ENCODE data around the gene PHLDB3.
A peak's percentile ranks its signal among the peaks of the same experiment; 100 is the strongest.

Gene PHLDB3

GRCh38 chr19:43471091-43471490 is 33.5 kb downstream of the PHLDB3 start:
- H3K36me3 ChIP-seq (ENCODE audit: control insufficient read depth in 1 of 2, insufficient read depth in 2 of 2, low read depth in 1 of 2, low read length in 2 of 2), result no peaks in the 10 kb centered on the region
- no peak overlapping the region for H3K27ac ChIP-seq (ENCODE audit: low read length, poor library complexity, severe bottlenecking)
- no peak overlapping the region for H4K91ac ChIP-seq (ENCODE audit: low read length)
- H2AK5ac ChIP-seq (ENCODE audit: low read length, severe bottlenecking), result no peak overlapping the region
- H3K9ac ChIP-seq (ENCODE audit: low read length), result no peak overlapping the region
- H3K79me1 ChIP-seq (replicated peaks; ENCODE audit: low read length, poor library complexity, severe bottlenecking), result no peaks in the 10 kb centered on the region
- no peak for DNase-seq
- peaks cover 5% of the 10 kb centered on the region for H3K4me1 ChIP-seq (ENCODE audit: control insufficient read depth, insufficient read depth, low read depth, low read length)
- no peak overlapping the region for H2AFZ ChIP-seq (ENCODE audit: low read depth, low read length)
- no peaks in the 10 kb centered on the region for H3K27me3 ChIP-seq (ENCODE audit: control insufficient read depth in 1 of 2, insufficient read depth in 1 of 2, low read length in 2 of 2)
- no peak overlapping the region for H2BK12ac ChIP-seq (ENCODE audit: low read length in 2 of 2)
- H3K23ac ChIP-seq (ENCODE audit: low read length in 2 of 2), result no peak overlapping the region
- no peak overlapping the region for H3K4me3 ChIP-seq (ENCODE audit: insufficient read depth in 1 of 2, low read depth in 1 of 2, low read length in 2 of 2)
- no peak overlapping the region for H2BK120ac ChIP-seq (ENCODE audit: low read depth, low read length)
- WGBS, result 86% methylated on average over 5 of the region's 5 CpGs
- H3K9me3 ChIP-seq (ENCODE audit: control insufficient read depth, low read length), result no peaks in the 10 kb centered on the region
- H2BK15ac ChIP-seq (ENCODE audit: low read depth, poor library complexity, severe bottlenecking), result no peak overlapping the region
- no peak overlapping the region for H3K4ac ChIP-seq (ENCODE audit: low read depth in 1 of 2, low read length in 2 of 2)
- no peak overlapping the region for H3K14ac ChIP-seq (ENCODE audit: low read length in 2 of 2)
- no peak overlapping the region for H4K8ac ChIP-seq (ENCODE audit: low read length)
- H3K18ac ChIP-seq (ENCODE audit: low read depth in 1 of 2, low read length in 2 of 2), result no peak overlapping the region
- no peak overlapping the region for H3K4me2 ChIP-seq (ENCODE audit: low read length, poor library complexity, severe bottlenecking)
- H2BK5ac ChIP-seq (ENCODE audit: low read depth, low read length, poor library complexity, severe bottlenecking), result no peak overlapping the region

GRCh38 chr19:43470288-43470687 is 34.3 kb downstream of the PHLDB3 start:
- Histone ChIP-seq H2BK12ac (ENCODE audit: low read length in 2 of 2) (no peak overlapping the region), H3K9me3 (ENCODE audit: control insufficient read depth, low read length) (no peaks in the 10 kb centered on the region), H2AFZ (ENCODE audit: low read depth, low read length) (no peak overlapping the region), H2BK120ac (ENCODE audit: low read depth, low read length) (no peak overlapping the region), H3K36me3 (ENCODE audit: control insufficient read depth in 1 of 2, insufficient read depth in 2 of 2, low read depth in 1 of 2, low read length in 2 of 2) (no peaks in the 10 kb centered on the region), H3K27ac (ENCODE audit: low read length, poor library complexity, severe bottlenecking) (no peak overlapping the region), H2BK15ac (ENCODE audit: low read depth, poor library complexity, severe bottlenecking) (no peak overlapping the region), H3K23ac (ENCODE audit: low read length in 2 of 2) (no peak overlapping the region), H2AK5ac (ENCODE audit: low read length, severe bottlenecking) (no peak overlapping the region), H3K4me1 (ENCODE audit: control insufficient read depth, insufficient read depth, low read depth, low read length) (peaks cover 8% of the 10 kb centered on the region), H3K18ac (ENCODE audit: low read depth in 1 of 2, low read length in 2 of 2) (no peak overlapping the region), H2BK5ac (ENCODE audit: low read depth, low read length, poor library complexity, severe bottlenecking) (no peak overlapping the region), H3K4me2 (ENCODE audit: low read length, poor library complexity, severe bottlenecking) (no peak overlapping the region), H3K4ac (ENCODE audit: low read depth in 1 of 2, low read length in 2 of 2) (no peak overlapping the region), H3K14ac (ENCODE audit: low read length in 2 of 2) (no peak overlapping the region), H4K91ac (ENCODE audit: low read length) (no peak overlapping the region), H4K8ac (ENCODE audit: low read length) (no peak overlapping the region), H3K79me1 (replicated peaks; ENCODE audit: low read length, poor library complexity, severe bottlenecking) (no peaks in the 10 kb centered on the region), H3K9ac (ENCODE audit: low read length) (no peak overlapping the region), H3K4me3 (ENCODE audit: insufficient read depth in 1 of 2, low read depth in 1 of 2, low read length in 2 of 2) (no peak overlapping the region), H3K27me3 (ENCODE audit: control insufficient read depth in 1 of 2, insufficient read depth in 1 of 2, low read length in 2 of 2) (peaks cover 0 to 5% of the 10 kb centered on the region in 2 experiments)
- WGBS, result 67% methylated on average over 9 of the region's 10 CpGs
- DNase-seq, result peak; percentile 22

- Histone ChIP-seq H3K9ac (ENCODE audit: low read length) (no peak overlapping the region), H2AFZ (ENCODE audit: low read depth, low read length) (no peak overlapping the region), H4K91ac (ENCODE audit: low read length) (no peak overlapping the region), H2BK12ac (ENCODE audit: low read length in 2 of 2) (no peak overlapping the region), H3K36me3 (ENCODE audit: control insufficient read depth in 1 of 2, insufficient read depth in 2 of 2, low read depth in 1 of 2, low read length in 2 of 2) (no peaks in the 10 kb centered on the region), H3K14ac (ENCODE audit: low read length in 2 of 2) (no peak overlapping the region), H3K9me3 (ENCODE audit: control insufficient read depth, low read length) (no peaks in the 10 kb centered on the region), H3K4ac (ENCODE audit: low read depth in 1 of 2, low read length in 2 of 2) (no peak overlapping the region), H3K4me3 (ENCODE audit: insufficient read depth in 1 of 2, low read depth in 1 of 2, low read length in 2 of 2) (no peak overlapping the region), H3K18ac (ENCODE audit: low read depth in 1 of 2, low read length in 2 of 2) (no peak overlapping the region), H3K4me2 (ENCODE audit: low read length, poor library complexity, severe bottlenecking) (no peak overlapping the region), H3K23ac (ENCODE audit: low read length in 2 of 2) (no peak overlapping the region), H2BK5ac (ENCODE audit: low read depth, low read length, poor library complexity, severe bottlenecking) (no peak overlapping the region), H2AK5ac (ENCODE audit: low read length, severe bottlenecking) (no peak overlapping the region), H3K4me1 (ENCODE audit: control insufficient read depth, insufficient read depth, low read depth, low read length) (peaks cover 10% of the 10 kb centered on the region), H4K8ac (ENCODE audit: low read length) (no peak overlapping the region), H3K27ac (ENCODE audit: low read length, poor library complexity, severe bottlenecking) (no peak overlapping the region), H3K79me1 (replicated peaks; ENCODE audit: low read length, poor library complexity, severe bottlenecking) (no peaks in the 10 kb centered on the region), H2BK15ac (ENCODE audit: low read depth, poor library complexity, severe bottlenecking) (no peak overlapping the region), H2BK120ac (ENCODE audit: low read depth, low read length) (no peak overlapping the region), H3K27me3 (ENCODE audit: control insufficient read depth in 1 of 2, insufficient read depth in 1 of 2, low read length in 2 of 2) (peaks cover 0 to 7% of the 10 kb centered on the region in 2 experiments)
- no peak for DNase-seq
- WGBS, result 36% methylated on average over 1 of the region's 1 CpG
These were observed 35.4 kb downstream of the PHLDB3 start for GRCh38 chr19:43469160-43469480.

- no peaks in the 10 kb centered on the region for H3K9me3 ChIP-seq (ENCODE audit: control insufficient read depth, low read length)
- H2BK120ac ChIP-seq (ENCODE audit: low read depth, low read length), result no peak overlapping the region
- no peak overlapping the region for H3K4me2 ChIP-seq (ENCODE audit: low read length, poor library complexity, severe bottlenecking)
- H4K8ac ChIP-seq (ENCODE audit: low read length), result no peak overlapping the region
- no peak overlapping the region for H3K9ac ChIP-seq (ENCODE audit: low read length)
- H2BK15ac ChIP-seq (ENCODE audit: low read depth, poor library complexity, severe bottlenecking), result no peak overlapping the region
- no peak overlapping the region for H3K23ac ChIP-seq (ENCODE audit: low read length in 2 of 2)
- no peak overlapping the region for H3K14ac ChIP-seq (ENCODE audit: low read length in 2 of 2)
- no peak overlapping the region for H3K27ac ChIP-seq (ENCODE audit: low read length, poor library complexity, severe bottlenecking)
- H2BK12ac ChIP-seq (ENCODE audit: low read length in 2 of 2), result no peak overlapping the region
- H3K4me3 ChIP-seq (ENCODE audit: insufficient read depth in 1 of 2, low read depth in 1 of 2, low read length in 2 of 2), result no peak overlapping the region
- H3K18ac ChIP-seq (ENCODE audit: low read depth in 1 of 2, low read length in 2 of 2), result no peak overlapping the region
- no peak overlapping the region for H3K4ac ChIP-seq (ENCODE audit: low read depth in 1 of 2, low read length in 2 of 2)
- no peak overlapping the region for H4K91ac ChIP-seq (ENCODE audit: low read length)
- peaks cover 0 to 7% of the 10 kb centered on the region in 2 experiments for H3K27me3 ChIP-seq (ENCODE audit: control insufficient read depth in 1 of 2, insufficient read depth in 1 of 2, low read length in 2 of 2)
- H2BK5ac ChIP-seq (ENCODE audit: low read depth, low read length, poor library complexity, severe bottlenecking), result no peak overlapping the region
- H3K79me1 ChIP-seq (replicated peaks; ENCODE audit: low read length, poor library complexity, severe bottlenecking), result no peaks in the 10 kb centered on the region
- no peak overlapping the region for H2AFZ ChIP-seq (ENCODE audit: low read depth, low read length)
- no peak for DNase-seq
- H3K36me3 ChIP-seq (ENCODE audit: control insufficient read depth in 1 of 2, insufficient read depth in 2 of 2, low read depth in 1 of 2, low read length in 2 of 2), result no peaks in the 10 kb centered on the region
- peaks cover 14% of the 10 kb centered on the region for H3K4me1 ChIP-seq (ENCODE audit: control insufficient read depth, insufficient read depth, low read depth, low read length)
- H2AK5ac ChIP-seq (ENCODE audit: low read length, severe bottlenecking), result no peak overlapping the region
- 98% methylated on average over 4 of the region's 4 CpGs for WGBS
These were observed 36.0 kb downstream of the PHLDB3 start for GRCh38 chr19:43468354-43469159.
